GM08714 (cell line): ENCODE results near the gene PEX10.
"Not testable (repeated sequence)": the region's sequence is repeated elsewhere in the genome, so short reads cannot be mapped to it uniquely, and the experiment has no call there.

Experiments
- H3K4me3 ChIP-seq: fragments of 200-500 bp; sonication (Bioruptor generic); 2 replicates; pipeline ENCODE4 v1.5.1; 2014; ENCODE audit warnings: mild to moderate bottlenecking, low read length, inconsistent platforms
- ZNF274 ChIP-seq: IDR thresholded peaks from 2 replicates; pipeline ENCODE4 v1.6.1; 2012; ENCODE audit warnings: mild to moderate bottlenecking, low read depth, low read length

Gene PEX10

GRCh38 chr1:2412395-2412772 lies at the start of gene PEX10:
TSS of gene PEX10 (minus strand) at chr1:2412564. CDS start at chr1:2412502, 62 bp downstream.
- H3K4me3 ChIP-seq: peak within 1 kb of the TSS; percentile 82
- no peak for TF ChIP-seq ZNF274

DNA sequence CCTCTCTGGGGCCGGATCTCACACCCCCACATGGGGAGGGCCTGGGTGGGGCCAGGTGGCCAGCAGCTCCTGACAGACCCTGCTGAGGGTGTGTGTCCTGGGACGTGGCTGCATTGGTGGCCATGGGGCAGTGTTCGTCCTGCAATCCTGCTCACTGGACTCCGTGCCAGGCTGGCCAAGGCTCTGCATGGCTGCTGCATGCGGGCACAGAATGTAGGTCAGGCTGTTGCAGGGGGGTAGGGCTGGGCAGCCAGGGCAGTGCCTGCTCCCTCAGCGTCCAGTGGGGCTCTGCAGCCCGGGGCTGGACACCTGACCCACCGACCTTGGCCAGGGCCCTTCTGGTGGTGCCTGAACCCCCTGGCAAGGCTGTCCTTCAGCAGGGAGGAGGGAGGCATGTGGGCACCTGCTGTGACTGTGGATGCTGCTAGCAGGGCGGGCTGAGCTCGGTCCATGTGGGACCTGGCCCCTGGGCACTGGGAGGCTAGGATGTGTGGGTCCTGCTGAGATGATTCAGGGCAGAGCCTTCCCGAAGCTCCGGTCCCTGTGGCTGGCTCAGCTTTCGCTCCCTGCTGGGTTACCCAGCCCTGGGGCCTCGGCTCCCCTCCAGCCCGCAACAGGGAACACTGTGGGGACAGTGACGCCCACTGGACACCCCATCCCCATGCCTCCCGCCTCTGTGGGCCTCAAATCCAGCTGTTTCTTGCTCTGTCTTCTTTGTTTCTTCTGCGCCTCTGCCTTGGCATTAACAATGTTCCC lies 48.8 kb upstream of the PEX10 start:
- TF ChIP-seq ZNF274: no peak
- no peak overlapping the region for H3K4me3 ChIP-seq

GRCh38 chr1:2460203-2460602 lies 47.8 kb upstream of the PEX10 start:
- TF ChIP-seq ZNF274: no peak
- H3K4me3 ChIP-seq: no peak overlapping the region

DNA sequence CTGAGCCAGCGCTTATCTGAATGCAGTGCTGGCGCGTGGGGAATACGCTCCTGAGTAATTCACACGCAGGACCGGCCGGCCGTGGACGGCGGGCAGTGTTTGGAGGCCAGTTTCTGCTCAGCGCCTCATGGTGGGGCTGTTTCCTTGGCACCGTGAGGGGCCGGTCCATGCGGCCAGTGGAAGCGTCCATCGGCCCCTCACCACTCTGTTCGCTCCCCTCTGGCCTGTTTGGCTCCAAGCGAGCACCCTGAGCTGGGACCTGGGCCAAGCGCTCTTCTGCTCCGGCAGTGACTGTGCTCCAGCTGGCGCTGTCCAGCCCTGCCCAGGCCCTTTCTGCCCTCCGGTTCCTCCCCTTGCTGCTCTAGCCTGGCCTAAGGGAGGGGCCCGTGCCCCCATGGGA lies 47.4 kb upstream of the PEX10 start:
- no peak overlapping the region for H3K4me3 ChIP-seq
- no peak for TF ChIP-seq ZNF274

- not testable (repeated sequence) for H3K4me3 ChIP-seq
These were observed 46.9 kb upstream of the PEX10 start for GRCh38 chr1:2459102-2459753.

GRCh38 chr1:2458687-2459086 lies 46.3 kb upstream of the PEX10 start:
- no peak for TF ChIP-seq ZNF274
- H3K4me3 ChIP-seq: no peak overlapping the region

GRCh38 chr1:2457444-2457843 lies 45.1 kb upstream of the PEX10 start:
- TF ChIP-seq ZNF274: no peak
- H3K4me3 ChIP-seq: no peak overlapping the region

GRCh38 chr1:2455757-2456156 lies 43.4 kb upstream of the PEX10 start:
- H3K4me3 ChIP-seq: no peak overlapping the region
- TF ChIP-seq ZNF274: no peak

DNA sequence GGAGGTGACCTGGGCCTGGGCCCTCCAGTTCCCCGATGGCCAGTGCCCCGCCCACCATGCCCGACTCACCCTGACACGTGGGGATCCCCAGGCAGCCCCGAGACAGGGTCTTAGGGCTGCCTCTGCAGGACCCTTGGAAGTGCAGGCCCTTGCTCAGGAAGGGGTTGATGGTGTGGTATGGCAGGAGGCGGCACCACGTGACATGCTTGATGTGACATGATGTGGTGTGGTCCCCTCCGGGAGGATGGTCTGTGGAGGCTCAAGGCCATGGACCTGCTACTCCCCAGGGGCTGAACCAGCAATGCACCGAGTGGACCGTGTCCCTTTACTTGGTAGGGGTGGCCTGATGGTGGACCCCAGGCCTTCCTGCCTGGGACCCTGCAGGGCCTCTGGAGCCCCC lies 41.9 kb upstream of the PEX10 start:
- H3K4me3 ChIP-seq: no peak overlapping the region
- no peak for TF ChIP-seq ZNF274

- no peak overlapping the region for H3K4me3 ChIP-seq
These were observed 40.6 kb upstream of the PEX10 start for GRCh38 chr1:2452932-2453315.

GRCh38 chr1:2452201-2452931 lies 40.0 kb upstream of the PEX10 start:
- no peak for TF ChIP-seq ZNF274
- H3K4me3 ChIP-seq: no peak overlapping the region

More at GRCh38 chr1:2452932-2453315, 40.6 kb upstream of the PEX10 start:
- TF ChIP-seq ZNF274: no peak

DNA sequence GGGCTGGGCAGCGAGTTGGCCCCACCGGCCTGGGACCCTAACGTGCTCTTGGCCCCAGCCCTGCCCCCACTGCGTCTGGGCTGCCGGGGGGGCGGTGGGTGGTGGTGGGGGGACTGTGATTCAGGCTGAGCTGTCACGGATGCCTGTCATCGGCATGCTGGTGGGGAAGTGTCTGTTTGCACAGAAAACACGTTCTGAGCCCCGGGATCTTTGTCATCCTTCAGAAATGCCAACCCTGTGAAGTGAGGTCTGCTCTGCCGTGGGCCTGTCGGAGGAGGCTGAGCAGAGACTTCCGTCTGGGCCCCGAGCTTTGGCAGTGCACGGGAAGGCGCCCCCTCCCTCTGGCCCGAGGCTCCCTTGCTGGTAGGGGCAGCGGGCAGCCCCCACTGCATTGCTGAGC lies 39.4 kb upstream of the PEX10 start:
- no peak overlapping the region for H3K4me3 ChIP-seq
- TF ChIP-seq ZNF274: no peak

- H3K4me3 ChIP-seq: no peak overlapping the region
- no peak for TF ChIP-seq ZNF274
These were observed 37.5 kb upstream of the PEX10 start for GRCh38 chr1:2449636-2450454.

DNA sequence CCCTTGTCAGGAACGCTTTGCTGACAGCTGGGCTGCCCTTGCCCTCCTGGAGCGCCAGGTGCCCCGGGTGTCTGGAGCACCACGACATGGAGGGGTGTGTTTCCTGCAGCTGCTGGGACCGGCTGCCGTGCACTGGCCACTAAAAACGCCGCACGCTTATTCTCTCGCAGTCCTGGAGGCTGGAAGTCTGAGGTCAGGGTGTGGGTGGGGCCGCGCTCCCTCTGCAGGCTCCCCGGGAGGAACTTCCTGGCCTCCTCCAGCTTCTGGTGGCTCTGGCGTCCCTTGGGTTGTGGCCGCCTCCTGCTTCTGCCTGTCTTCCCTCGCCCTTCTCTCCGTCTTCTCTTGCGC lies 35.7 kb upstream of the PEX10 start:
- no peak for TF ChIP-seq ZNF274
- H3K4me3 ChIP-seq: no peak overlapping the region
